B cell (primary cell): Measurements from ENCODE around the gene ATP5F1E. TPM values are rescaled to one million over a fixed set of nuclear protein-coding genes. Genes with fewer than 3 reads are reported as not detected.

Source experiments
- ATAC-seq: fragments of 200-7000 bp; cut with Tn5 transposase; one replicate; pipeline ENCODE4 v1.10.0; 2021; ENCODE audit warnings: low read depth, mild to moderate bottlenecking, moderate number of reproducible peaks, moderate library complexity
- CTCF ChIA-PET: fragments of 350-600 bp; sonication (Branson Sonifier 250); formaldehyde crosslinking; loops from one replicate; lab custom pipeline; 2021; ENCODE audit warnings: antibody characterized with exemption, inconsistent platforms; lab: Charles Lee
- POLR2A ChIA-PET: fragments of 350-600 bp; sonication (Branson Sonifier 250); formaldehyde crosslinking; loops from one replicate; lab custom pipeline; 2021; ENCODE audit warnings: antibody characterized with exemption; lab: Charles Lee
- DNase-seq: peaks from one replicate; pipeline ENCODE4 v3.0.0; 2013
- H2AFZ ChIP-seq: 2 replicates; pipeline ENCODE4 v1.6.1; 2012; ENCODE audit warnings: mild to moderate bottlenecking, low read depth, low read length; ENCODE audit not compliant: insufficient read depth, poor library complexity, severe bottlenecking
- H3K27ac ChIP-seq, 2 donors: 1 replicate in 1 of 2; 2 replicates in 1 of 2; pipeline ENCODE4 v1.5.1; 2012 to 2013; ENCODE audit warnings: low read length in 2 of 2, mild to moderate bottlenecking in 2 of 2, moderate library complexity in 1 of 2
- H3K27me3 ChIP-seq, 4 experiments: fragments of 200-600 bp in 1 of 4; sonication (generic) in 1 of 4; replicated peaks in 1 of 4; 1 replicate in 2 of 4; 2 replicates in 2 of 4; pipeline versions ENCODE4 v1.6.1 to v1.7.0; 2013 to 2016; ENCODE audit warnings: low read length in 3 of 4, mild to moderate bottlenecking in 2 of 4, mixed read lengths in 1 of 4, moderate library complexity in 1 of 4; ENCODE audit not compliant: insufficient read depth in 4 of 4, control insufficient read depth in 3 of 4; ENCODE audit errors: control extremely low read depth in 1 of 4
- H3K36me3 ChIP-seq, 2 experiments: replicated peaks in 1 of 2; 1 replicate in 1 of 2; 2 replicates in 1 of 2; pipeline versions ENCODE4 v1.6.1 to v1.7.1; 2013; ENCODE audit warnings: low read length in 1 of 2; ENCODE audit not compliant: insufficient read depth in 2 of 2, control insufficient read depth in 1 of 2; ENCODE audit errors: control extremely low read depth in 1 of 2, extremely low read depth in 1 of 2
- H3K4me1 ChIP-seq, 2 donors: fragments of 200-600 bp in 1 of 2; sonication (generic) in 1 of 2; 1 replicate in 1 of 2; 2 replicates in 1 of 2; pipeline versions ENCODE4 v1.5.1 to v1.6.1; 2013 to 2017; ENCODE audit warnings: low read length in 2 of 2; ENCODE audit not compliant: control insufficient read depth in 2 of 2, insufficient read depth in 2 of 2
- H3K4me2 ChIP-seq: replicated peaks from 2 replicates; pipeline ENCODE3; 2012; ENCODE audit warnings: mild to moderate bottlenecking, low read depth, low read length; ENCODE audit not compliant: poor library complexity, severe bottlenecking
- H3K4me3 ChIP-seq, 5 experiments: fragments of 200-600 bp in 1 of 5; sonication (generic) in 1 of 5; 1 replicate in 3 of 5; 2 replicates in 2 of 5; pipeline versions ENCODE4 v1.5.1 to v1.7.0; 2011 to 2016; ENCODE audit warnings: low read length in 4 of 5, mild to moderate bottlenecking in 4 of 5, low read depth in 2 of 5, control low read depth in 1 of 5, moderate library complexity in 1 of 5; ENCODE audit not compliant: insufficient read depth in 1 of 5; ENCODE audit errors: control extremely low read depth in 1 of 5, extremely low read depth in 1 of 5
- H3K79me2 ChIP-seq: fragments of 200-600 bp; sonication (generic); one replicate; pipeline ENCODE4 v1.6.0; 2016; ENCODE audit warnings: low read length; ENCODE audit not compliant: control insufficient read depth, insufficient read depth
- H3K9ac ChIP-seq: fragments of 200-600 bp; sonication (generic); 2 replicates; pipeline ENCODE4 v1.6.1; 2017; ENCODE audit warnings: mild to moderate bottlenecking, low read length, moderate library complexity
- H3K9me3 ChIP-seq, 3 donors: one replicate each; pipeline versions ENCODE4 v1.6.1 to v1.7.1; 2013; ENCODE audit warnings: low read length in 2 of 3; ENCODE audit not compliant: control insufficient read depth in 2 of 3, insufficient read depth in 1 of 3; ENCODE audit errors: control extremely low read depth in 1 of 3
- H4K20me1 ChIP-seq: 2 replicates; pipeline ENCODE4 v1.6.0; 2012; ENCODE audit warnings: mild to moderate bottlenecking, low read length; ENCODE audit not compliant: insufficient read depth, control insufficient read depth, poor library complexity, severe bottlenecking
- H3K27ac Mint-ChIP-seq: one replicate; pipeline ENCODE4 v1.8.0; 2021; ENCODE audit warnings: mixed read lengths
- H3K27me3 Mint-ChIP-seq: one replicate; pipeline ENCODE4 v1.8.0; 2021; ENCODE audit warnings: mixed read lengths
- H3K4me1 Mint-ChIP-seq: one replicate; pipeline ENCODE4 v1.8.0; 2021; ENCODE audit warnings: mixed read lengths
- H3K4me3 Mint-ChIP-seq: one replicate; pipeline ENCODE4 v1.8.0; 2021; ENCODE audit warnings: mixed read lengths
- H3K9me3 Mint-ChIP-seq: one replicate; pipeline ENCODE4 v1.8.0; 2022; ENCODE audit warnings: mixed read lengths; ENCODE audit not compliant: insufficient read depth
- CTCF ChIP-seq: fragments of 200-600 bp; IDR thresholded peaks from one replicate; pipeline ENCODE4 v1.8.0; 2022; ENCODE audit warnings: antibody characterized with exemption, mild to moderate bottlenecking
- EZH2 ChIP-seq: IDR thresholded peaks from 2 replicates; pipeline ENCODE4 v1.6.1; 2012; ENCODE audit warnings: borderline replicate concordance, low read depth, mild to moderate bottlenecking, moderate library complexity, low read length; ENCODE audit not compliant: insufficient read depth, poor library complexity, severe bottlenecking
- WGBS: methylation state at CpG from one replicate; pipeline ENCODE4 v1.1.5; 2013; ENCODE audit warnings: missing lambda C conversion rate; ENCODE audit not compliant: insufficient coverage; 5-methylcytosine and 5-hydroxymethylcytosine counted together
- intact Hi-C: fragments of 100-400 bp; cut with micrococcal nuclease; formaldehyde crosslinking; loops from one replicate; pipeline ENCODE4 v1.10.0; 2022
- polyA plus RNA-seq: library from polyadenylated mRNA; depleted of rRNA; stranded (reverse); fragments of >200 nt; gene quantifications from 2 replicates; pipeline ENCODE4 v1.2.3, GENCODE V29; 2012
- total RNA-seq, 2 donors: library from RNA; stranded (reverse); fragments of 120-200 nt in 1 of 2; gene quantifications; 1 replicate in 1 of 2; 2 replicates in 1 of 2; pipeline versions ENCODE4 v1.2.3 to v1.2.4, GENCODE V29; 2013 to 2022

The ATP5F1E gene
- total and polyA plus RNA-seq, 2 donors (not counting 1 experiment from before 2014, with no cell fraction given) = 22.2 to 55.0 TPM

GRCh38 chr20:58980711-58981627 is 51.2 kb downstream of the ATP5F1E start, which contains the start of gene NELFCD:
Gene NELFCD, plus strand, starts transcription at chr20:58981256. Its CDS starts 54 bp downstream, at chr20:58981310.
- no peaks in the 10 kb centered on the region for H3K27me3 Mint-ChIP-seq

More at GRCh38 chr20:58980711-58981627, 51.2 kb downstream of the ATP5F1E start, which contains the start of gene NELFCD:
- peak within 1 kb of the TSS; percentile 94 for H3K27ac Mint-ChIP-seq
- intact Hi-C loops = loop anchor here (1.0 kb wide), 6 partner anchors 11 to 89 kb away; partner anchors contain the start of genes ATP5F1E and PRELID3B
- peak within 1 kb of the TSS; percentile 79 to 91 (median 80) for H3K4me3 ChIP-seq
- TF ChIP-seq CTCF = no peak
- no peak for TF ChIP-seq EZH2
- no peaks in the 10 kb centered on the region for H3K27me3 ChIP-seq
- ChIA-PET CTCF (interaction anchor here (1.9 to 2.2 kb wide), 2 partner anchors 25 to 111 kb away, joined by 6 to 7 read pairs; no protein-coding TSS in a partner anchor), POLR2A (interaction anchor here (0.7 to 2.0 kb wide), 3 partner anchors 37 to 92 kb away, joined by 5 to 8 read pairs (median 6); partner anchors contain the start of gene ATP5F1E)
- H3K9me3 Mint-ChIP-seq = no peaks in the 10 kb centered on the region
- ATAC-seq (peak; percentile 93), DNase-seq (peak; percentile 93)
- H3K27ac ChIP-seq = peak within 1 kb of the TSS; percentile 71 to 76
- H3K9ac ChIP-seq = peak within 1 kb of the TSS; percentile 93
- H3K4me2 ChIP-seq = peak within 1 kb of the TSS; percentile 91
- peaks cover 43% of the 10 kb centered on the region for H3K4me1 Mint-ChIP-seq
- peak within 1 kb of the TSS; percentile 95 for H2AFZ ChIP-seq
- H3K4me3 Mint-ChIP-seq = peak within 1 kb of the TSS; percentile 96
- 4% methylated on average over 102 of the region's 109 CpGs for WGBS
- peaks cover 0 to 3% (median 0%) of the 10 kb centered on the region in 3 donors for H3K9me3 ChIP-seq
- peaks cover 0 to 8% of the 10 kb centered on the region in 2 experiments for H3K36me3 ChIP-seq
- peaks cover 14% of the 10 kb centered on the region for H4K20me1 ChIP-seq
- peaks cover 51% of the 10 kb centered on the region for H3K79me2 ChIP-seq
- H3K4me1 ChIP-seq = peaks cover 24 to 47% of the 10 kb centered on the region in 2 donors
